Right hindlimb (tissue), 1 donor: Measurements from ENCODE around the gene YRDC.
"Not testable (repeated sequence)": the region's sequence is repeated elsewhere in the genome, so short reads cannot be mapped to it uniquely, and the experiment has no call there.

Source experiments
- DNase-seq: peaks from one replicate; pipeline ENCODE4 v3.0.0-alpha.2; 2018

Gene YRDC

DNA sequence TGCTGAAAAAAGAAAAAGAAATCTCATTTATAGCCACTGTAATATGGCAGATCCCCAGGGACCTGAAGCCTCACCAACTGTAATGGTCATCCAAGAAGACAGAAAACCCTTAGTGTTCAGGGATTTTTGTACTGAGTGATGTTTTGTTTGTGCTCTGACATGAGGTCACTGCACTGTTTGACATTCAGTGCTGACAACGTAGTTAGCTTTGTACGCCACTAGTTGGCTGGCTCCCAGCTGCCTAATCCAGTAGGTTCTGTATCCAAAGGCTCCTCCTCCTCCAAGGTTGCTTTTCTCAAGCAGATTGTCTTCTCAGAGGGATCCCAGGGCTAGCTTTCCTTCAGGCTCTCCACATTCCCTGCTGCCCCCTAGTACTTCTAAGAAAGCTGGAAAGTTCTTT, 9.5 kb upstream of the YRDC start:
- no peak for DNase-seq

GRCh38 chr1:37814252-37814651, 6.2 kb upstream of the YRDC start:
- no peak for DNase-seq

DNA sequence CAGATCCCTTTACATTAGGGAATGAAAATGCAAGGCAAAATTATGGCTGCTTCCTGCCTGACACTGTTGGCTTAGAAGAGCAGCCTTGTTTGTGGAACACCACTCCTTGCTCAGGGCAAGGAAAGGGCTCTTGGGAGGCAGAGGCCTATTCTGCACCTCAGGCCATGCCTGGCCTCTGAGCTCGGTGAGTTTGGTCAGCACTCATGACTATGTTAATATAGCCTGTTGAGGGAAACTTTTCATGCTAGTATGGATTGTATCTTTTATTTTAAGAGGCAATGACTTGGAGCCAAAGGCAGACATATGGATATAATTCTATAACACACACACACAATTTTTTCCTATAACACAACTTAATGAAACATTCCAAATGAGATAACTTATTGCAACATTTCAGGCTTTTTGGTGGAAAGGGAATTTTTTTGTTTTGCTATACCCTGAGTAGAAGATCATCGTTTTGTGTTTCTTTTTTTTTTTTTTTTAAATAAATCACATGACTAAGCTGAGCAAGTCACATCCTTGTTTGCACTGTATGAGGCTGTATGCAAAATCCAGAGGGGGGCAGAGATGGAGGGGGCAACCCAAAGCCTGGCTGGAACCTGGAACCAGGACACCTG, 5.6 kb upstream of the YRDC start:
- peak; percentile 26 for DNase-seq

GRCh38 chr1:37811027-37811655, 3.1 kb upstream of the YRDC start:
- DNase-seq = peak; percentile 67

GRCh38 chr1:37809942-37810341, 1.9 kb upstream of the YRDC start:
- DNase-seq = no peak

GRCh38 chr1:37808369-37809319, 636 bp upstream of the YRDC start:
- peak; percentile 83 for DNase-seq

GRCh38 chr1:37807220-37807554, 821 bp downstream of the YRDC start:
- DNase-seq = no peak

- no peak for DNase-seq
These were observed 5.6 kb downstream of the YRDC start for GRCh38 chr1:37802439-37802838.

DNA sequence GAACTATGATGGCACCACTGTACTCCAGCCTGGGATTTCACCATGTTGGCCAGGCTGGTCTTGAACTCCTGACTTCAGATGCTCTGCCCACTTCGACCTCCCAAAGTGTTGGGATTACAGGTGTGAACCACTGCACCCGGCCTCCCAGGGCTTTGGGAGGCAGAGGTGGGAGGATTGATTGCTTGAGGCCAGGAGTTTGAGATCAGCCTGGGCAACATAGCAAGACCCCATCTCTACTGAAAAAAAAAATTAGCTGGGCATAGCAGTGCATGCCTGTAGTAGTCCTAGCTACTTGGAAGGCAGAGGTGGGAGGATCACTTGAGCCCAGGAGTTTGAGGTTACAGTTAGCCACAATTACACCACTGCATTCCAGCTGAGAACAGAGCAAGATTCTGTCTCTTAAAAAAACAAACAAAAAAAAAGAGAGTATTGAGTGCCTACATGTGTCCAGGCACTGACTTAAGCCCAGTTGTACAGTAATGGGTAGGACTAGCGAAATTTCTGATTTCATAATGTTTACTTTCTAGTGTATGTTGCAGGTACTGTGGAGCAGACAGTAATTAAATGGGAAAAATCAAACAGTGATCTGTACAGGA, 10.2 kb downstream of the YRDC start:
- DNase-seq = no peak

DNA sequence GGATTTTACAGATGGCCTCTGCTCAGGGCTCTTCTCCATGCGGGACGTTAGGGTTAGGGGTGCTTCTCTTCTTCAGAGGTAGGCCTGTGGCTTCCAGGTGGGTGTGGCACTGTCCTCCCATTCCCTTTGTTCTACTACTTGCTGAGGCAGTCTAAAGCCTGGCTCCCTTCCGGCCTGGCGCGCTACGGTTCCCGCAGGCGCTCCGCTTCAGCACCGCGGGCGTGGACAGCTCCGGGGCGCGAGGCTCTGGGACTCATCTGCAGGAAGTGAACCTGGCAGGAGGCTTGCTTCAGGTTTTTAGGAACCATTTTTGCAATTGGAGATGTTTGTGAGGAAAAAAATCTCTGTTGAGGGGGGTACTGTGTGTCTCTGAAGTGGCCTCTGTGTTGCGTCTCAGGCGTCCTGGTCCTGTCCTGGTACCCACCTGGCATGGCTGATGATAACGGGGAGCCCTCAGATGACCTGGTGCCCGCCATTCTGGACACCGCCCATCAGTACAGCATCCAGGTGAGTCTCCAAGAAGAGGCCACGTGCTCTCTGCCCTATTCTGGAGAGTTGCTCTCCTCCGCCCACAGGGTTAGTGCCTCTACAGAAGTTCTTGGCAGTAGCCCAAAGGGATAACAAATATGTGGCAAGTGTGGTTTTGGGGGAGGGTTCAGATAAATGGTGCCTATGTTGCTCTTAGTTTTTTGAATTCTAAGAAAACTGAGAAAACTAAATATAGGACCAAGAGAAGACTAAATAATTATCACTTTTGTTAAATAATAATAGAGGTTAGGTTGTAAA, 12.5 kb downstream of the YRDC start:
- peak; percentile 80 for DNase-seq

GRCh38 chr1:37794372-37795339, 13.4 kb downstream of the YRDC start:
- peak; percentile 29 for DNase-seq

DNA sequence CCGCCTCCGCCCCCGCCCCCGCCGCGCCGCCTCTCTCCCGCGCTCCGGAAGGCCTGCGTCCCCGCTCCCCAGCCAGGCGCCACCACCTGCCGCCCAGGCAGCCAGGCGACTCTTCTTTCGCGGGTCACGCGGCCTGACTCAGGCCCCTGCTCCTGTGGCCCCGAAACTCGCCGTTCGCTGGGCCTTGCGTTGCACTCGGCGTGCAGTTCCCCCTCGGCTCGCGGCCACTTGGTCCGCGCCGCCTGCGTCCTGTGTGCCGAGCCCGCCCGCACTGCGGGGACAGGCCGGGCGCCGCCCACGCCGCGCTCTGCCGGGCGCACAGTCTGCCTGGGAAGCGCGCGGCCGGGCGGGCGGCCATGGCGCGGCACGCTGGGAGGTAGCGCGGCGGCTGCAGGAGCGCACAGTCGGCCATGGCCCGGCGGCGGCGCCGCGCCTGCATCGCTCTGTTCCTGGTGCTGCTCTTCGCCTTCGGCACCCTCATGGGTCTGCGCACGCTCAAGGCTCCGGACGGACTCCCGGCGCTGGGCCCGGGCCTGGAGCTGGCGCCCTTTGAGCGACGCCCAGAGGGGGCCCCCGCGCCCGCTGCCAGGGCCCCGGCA, 14.1 kb downstream of the YRDC start, which contains the start of gene MANEAL:
MANEAL (plus strand) TSS at position 75 of the 599 bp plus-strand sequence; CDS start at position 411, 336 bp downstream.
- DNase-seq = peak; percentile 48

DNA sequence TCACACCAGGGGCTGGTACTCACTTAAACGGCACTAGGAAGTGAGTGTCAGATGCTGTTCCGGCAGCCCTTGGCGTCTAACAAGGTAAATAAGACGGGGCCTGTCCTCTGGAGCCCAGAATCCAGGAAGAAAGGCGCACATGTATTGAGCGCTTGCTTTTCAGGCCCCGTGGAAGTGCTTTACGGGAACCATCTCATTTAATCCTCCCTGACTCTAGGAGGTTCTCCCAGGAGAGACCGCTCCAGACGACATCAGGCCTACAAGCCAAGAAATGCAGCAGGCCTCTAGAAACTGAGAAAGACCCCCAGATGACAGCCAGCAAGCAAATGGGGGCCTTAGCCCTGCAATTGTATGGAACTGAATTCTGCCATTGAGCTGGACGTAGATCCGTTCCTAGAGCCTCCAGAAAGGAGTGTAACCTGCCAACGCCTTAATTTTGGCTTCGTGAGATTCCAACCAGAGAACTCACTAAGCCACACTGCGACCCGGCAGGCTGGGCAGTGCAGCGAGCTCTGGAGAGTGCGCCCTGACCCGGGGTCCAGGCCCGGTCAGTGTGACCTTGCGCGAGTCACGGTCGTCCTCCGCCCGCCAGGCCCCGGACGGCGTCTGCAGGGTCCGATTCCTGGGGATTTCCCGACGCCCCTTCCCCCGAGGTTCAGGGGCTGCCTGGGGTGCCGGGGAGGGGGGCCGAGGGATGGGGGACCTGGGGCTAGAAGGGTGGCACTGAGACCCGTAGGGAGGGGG, 14.9 kb downstream of the YRDC start:
- no peak for DNase-seq

- no peak for DNase-seq
These were observed 25.5 kb downstream of the YRDC start for GRCh38 chr1:37782491-37782890.

GRCh38 chr1:37778654-37779053, 29.4 kb downstream of the YRDC start:
- no peak for DNase-seq

DNA sequence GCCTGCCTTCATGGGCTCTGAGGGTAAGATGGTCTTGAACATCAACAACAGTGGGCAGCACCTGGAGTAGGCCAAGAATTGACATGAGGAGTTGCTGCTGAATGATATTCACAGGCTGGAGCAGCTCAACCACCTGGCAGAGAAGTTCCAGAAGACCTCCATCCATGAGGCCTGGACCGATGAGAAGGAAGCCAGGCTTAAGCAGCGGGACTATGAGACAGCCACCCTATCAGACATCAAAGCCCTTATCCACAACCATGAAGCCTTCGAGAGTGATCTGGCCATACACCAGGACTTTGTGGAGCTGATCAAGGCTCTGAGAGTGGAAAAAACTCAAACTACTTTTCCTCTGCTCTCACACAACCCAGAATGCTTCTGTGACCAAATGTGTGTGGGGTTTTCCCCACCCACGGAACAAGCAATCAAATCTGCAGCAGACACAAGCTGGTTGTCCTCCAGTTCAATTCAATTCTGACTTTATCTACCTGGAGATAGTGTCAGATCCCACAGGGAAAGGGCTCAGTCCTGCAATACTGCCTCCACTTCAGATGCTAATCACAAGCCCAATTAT, 31.0 kb downstream of the YRDC start:
- no peak for DNase-seq

DNA sequence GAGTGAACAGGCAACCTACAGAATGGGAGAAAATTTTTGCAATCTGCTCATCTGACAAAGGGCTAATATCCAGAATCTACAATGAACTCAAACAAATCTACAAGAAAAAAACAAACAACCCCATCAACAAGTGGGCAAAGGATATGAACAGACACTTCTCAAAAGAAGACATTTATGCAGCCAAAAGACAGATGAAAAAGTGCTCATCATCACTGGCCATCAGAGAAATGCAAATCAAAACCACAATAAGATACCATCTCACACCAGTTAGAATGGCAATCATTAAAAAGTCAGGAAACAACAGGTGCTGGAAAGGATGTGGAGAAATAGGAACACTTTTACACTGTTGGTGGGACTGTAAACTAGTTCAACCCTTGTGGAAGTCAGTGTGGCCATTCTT, 36.6 kb downstream of the YRDC start:
- DNase-seq = not testable (repeated sequence)

DNA sequence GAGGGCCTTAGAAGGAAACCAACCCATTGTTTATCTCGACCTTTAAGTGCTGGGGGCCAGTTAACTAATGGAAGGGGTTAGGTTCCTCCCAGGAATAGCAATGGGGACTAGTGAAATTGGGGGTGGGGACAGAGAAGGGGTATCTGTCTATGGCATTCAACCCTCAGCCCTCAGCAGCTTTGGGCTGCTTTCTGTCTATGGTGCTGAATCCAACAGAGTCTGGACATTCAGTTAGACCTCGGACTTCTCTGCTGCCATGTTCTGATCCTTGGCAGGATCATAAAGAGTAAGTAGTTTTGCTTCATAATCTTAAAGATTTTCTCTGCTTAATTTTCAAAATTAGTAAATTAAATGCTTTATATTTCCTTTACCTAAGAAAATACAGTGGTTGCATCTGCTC, 40.5 kb downstream of the YRDC start:
- no peak for DNase-seq

GRCh38 chr1:37765916-37766664, 41.9 kb downstream of the YRDC start:
- DNase-seq = no peak
